Stimulated activated CD8-positive, alpha-beta memory T cell treated with anti-CD3 and anti-CD28 coated beads, Interleukin-4, amount 100 ng/mL, for 24 hours (primary cell): ENCODE measurements around the gene UBE2S.
"Not testable (repeated sequence)": the region's sequence is repeated elsewhere in the genome, so short reads cannot be mapped to it uniquely, and the experiment has no call there.

Experiments
- DNase-seq: peaks from one replicate; pipeline ENCODE4 v3.0.0-alpha.2; 2020; ENCODE audit warnings: low read depth

UBE2S gene

DNA sequence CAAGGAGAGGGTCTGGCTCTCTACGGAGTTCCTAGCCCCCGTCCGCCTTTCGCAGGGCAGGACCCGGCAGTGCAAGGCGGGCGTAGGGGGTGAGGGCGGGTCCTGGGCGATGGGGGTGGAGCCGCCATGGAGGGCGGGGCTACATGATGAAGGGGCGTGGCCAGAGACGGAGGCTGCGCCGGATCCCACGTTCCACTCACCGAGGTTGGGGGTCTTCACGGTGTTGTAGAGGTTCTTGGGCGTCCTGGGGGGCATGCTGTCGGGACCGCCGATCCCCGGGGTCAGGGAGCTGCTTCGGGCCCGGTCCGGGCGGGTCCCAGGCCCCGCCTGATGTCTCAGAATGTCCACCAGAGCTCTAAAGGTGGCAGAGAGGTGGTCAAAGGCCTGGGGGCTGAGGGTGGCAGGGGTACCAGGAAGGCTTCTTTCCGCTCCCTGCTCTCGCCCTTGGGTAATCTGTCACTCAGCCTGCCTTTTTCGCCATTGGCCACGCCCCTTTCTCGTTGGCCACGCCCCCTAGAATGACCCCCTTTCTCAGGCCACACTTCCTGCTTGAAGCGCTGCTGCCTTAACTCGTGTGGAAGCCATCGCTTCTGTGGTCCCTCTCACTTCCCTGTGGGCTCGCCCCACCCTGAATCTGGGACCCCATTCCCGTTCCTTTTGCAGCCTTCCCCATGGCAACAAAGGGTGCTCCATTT, 33.0 kb upstream of the UBE2S start:
- DNase-seq, result no peak

- no peak for DNase-seq
Measured at GRCh38 chr19:55439052-55439451, 31.5 kb upstream of the UBE2S start.

DNA sequence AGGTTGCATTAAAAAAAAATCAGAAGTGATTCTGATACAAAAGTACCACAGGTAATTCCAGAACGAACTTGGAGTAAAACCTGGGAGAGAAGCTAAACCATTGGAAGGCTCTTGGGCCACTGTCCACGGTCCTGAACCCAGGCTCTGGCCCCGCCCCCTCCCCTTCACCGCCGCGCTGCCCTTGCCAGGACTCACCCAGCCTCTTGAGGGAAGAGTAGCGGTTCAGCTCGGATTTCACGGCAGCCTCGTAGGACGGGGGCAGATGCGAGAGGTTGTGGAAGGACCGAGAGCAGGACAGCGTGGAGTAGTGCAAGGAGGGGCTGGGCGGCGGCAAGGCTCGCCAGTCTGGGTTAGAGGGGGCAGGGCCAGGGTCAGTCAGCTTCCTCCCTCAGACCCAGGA, 29.8 kb upstream of the UBE2S start:
- DNase-seq, result no peak

GRCh38 chr19:55436847-55437246, 29.3 kb upstream of the UBE2S start:
- DNase-seq, result no peak

DNA sequence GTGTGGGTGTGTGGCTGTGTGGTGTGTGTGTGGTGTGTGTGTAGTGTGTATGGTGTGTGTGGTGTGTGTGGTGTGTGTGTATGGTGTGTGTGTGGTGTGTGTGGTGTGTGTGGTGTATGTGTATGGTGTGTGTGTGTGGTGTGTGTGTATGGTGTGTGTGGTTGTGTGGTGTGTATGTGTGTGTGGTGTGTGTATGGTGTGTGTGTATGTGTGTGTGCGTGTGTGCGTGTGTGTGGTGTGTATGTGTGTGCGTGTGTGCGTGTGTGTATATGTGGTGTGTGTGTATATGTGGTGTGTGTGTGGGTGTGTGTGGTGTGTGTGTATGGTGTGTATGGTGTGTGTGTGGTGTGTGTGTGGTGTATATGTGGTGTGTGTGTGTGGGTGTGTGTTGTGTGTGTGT, 27.4 kb upstream of the UBE2S start:
- no peak for DNase-seq

DNA sequence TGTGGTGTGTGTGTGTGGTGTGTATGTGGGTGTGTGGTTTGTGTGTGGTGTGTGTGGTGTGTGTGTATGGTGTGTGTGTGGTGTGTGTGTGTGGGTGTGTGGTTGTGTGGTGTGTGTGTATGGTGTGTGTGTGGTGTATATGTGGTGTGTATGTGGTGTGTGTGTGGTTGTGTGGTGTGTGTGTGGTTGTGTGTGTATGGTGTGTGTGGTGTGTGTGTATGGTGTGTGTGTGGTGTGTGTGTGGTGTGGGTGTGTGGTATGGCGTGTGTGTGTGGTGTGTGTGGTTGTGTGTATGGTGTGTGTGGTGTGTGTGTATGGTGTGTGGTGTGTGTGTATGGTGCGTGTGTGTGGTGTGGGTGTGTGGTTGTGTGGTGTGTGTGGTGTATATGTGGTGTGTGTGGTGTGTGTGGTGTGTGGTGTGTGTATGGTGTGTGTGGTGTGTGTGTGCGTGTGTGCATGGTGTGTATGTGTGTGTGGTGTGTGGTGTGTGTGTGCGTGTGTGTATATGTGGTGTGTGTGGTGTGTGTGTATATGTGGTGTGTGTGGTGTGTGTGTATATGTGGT, 26.9 kb upstream of the UBE2S start:
- no peak for DNase-seq

GRCh38 chr19:55433292-55433691, 25.7 kb upstream of the UBE2S start:
- no peak for DNase-seq

GRCh38 chr19:55432241-55432959, 24.8 kb upstream of the UBE2S start:
- DNase-seq, result no peak

- DNase-seq, result no peak
Measured at GRCh38 chr19:55431183-55431582, 23.6 kb upstream of the UBE2S start.

- no peak for DNase-seq
Measured at GRCh38 chr19:55426042-55426441, 18.5 kb upstream of the UBE2S start.

- no peak for DNase-seq
Measured at GRCh38 chr19:55424518-55424917, 16.9 kb upstream of the UBE2S start.

- no peak for DNase-seq
Measured at GRCh38 chr19:55423225-55424005, 15.8 kb upstream of the UBE2S start.

DNA sequence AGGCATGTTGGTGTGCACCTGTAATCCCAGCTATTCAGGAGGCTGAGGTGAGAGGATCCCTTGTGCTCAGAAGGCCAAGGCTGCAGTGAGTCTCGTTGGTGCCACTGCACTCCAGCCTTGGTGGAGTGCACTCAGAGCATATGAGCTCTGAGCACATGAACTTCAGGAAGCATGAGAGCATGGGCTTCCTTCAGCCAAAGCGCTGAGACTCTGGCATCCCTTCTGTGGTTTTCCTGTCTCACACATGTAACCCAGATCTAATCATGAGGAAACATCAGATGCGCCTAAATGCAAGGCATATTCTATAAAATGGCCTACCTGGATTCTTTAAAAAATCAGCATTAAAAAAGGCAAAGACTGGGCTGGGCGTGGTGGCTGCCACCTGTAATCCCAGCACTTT, 13.7 kb upstream of the UBE2S start:
- not testable (repeated sequence) for DNase-seq

- DNase-seq, result no peak
Measured at GRCh38 chr19:55419624-55420236, 12.1 kb upstream of the UBE2S start.

- DNase-seq, result no peak
Measured at GRCh38 chr19:55419103-55419502, 11.5 kb upstream of the UBE2S start.

DNA sequence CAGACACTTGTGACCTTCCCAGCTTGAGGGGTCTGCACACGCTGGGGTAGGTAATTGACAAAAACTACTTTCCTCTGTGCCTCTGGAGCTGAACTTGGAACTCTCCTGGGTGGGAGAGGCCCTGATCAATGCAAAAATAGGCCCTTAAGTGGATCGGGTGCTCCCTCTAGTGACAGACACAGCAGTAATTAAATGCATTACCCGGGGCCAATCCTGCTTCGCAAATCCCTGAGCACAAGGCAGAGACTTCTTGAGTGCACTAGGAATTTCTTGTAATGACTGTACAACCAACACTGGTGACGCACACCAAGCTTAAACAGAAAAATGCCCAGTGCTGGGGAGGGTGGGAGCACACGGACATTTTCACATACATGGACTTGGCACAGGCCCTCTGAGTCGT, 10.6 kb upstream of the UBE2S start:
- no peak for DNase-seq

GRCh38 chr19:55410168-55410567, 2.6 kb upstream of the UBE2S start:
- DNase-seq, result no peak

DNA sequence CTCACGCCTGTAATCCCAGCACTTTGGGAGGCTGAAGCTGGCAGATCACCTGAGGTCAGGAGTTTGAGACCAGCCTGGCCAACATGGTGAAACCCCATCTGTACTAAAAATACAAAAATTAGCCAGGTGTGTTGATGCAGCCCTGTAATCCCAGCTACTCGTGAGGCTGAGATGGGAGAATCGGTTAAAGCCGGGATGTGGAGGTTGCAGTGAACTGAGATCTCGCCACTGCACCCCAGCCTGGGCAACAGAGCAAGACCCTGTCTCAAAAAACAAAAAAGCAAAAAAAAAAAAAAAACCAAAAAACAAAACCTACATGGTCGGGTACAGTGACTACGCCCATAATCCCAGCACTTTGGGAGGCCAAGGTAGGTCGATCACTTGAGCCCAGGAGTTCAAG, 1.6 kb upstream of the UBE2S start:
- not testable (repeated sequence) for DNase-seq

- no peak for DNase-seq
Measured at GRCh38 chr19:55408533-55408872, 915 bp upstream of the UBE2S start.

GRCh38 chr19:55407800-55408532, 378 bp upstream of the UBE2S start:
- peak; percentile 94 for DNase-seq

DNA sequence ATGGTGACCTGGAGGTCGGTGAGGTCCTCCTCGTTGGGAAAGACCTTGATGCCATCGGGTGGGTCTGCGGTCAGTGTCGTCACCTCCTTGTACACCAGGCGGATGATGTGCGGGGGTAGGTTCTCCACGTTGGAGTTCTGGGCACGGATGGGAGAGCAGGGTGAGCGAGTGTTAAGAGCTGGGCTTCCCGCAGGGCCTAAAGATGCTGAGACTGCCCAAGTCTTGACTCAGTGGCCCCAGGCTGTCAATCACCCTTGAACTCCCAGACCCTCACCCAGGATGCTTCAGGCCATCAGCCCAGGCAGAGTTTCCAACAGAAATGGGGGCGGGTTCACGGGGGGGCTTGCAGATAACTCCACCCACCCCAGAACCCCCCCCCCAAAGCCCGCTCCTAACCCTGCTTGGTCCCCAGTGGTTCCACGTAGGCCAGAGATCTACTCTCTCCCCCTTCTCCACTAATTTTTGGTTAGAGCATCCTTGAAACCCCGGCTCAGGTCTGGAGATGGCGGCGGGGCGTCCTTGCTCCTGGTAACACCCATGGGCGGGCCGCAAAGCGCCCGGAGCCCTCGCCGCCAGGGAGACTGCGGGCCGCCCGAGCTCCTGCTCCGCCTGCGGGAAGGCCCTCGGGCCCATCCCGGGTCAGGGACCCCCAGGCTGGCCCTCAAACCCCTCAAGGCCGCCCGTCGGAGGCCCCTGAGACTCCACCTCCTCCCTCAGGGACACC, 600 bp downstream of the UBE2S start:
- DNase-seq, result peak; percentile 19
